Stimulated activated CD8-positive, alpha-beta memory T cell treated with anti-CD3 and anti-CD28 coated beads, Interleukin-7, amount 100 ng/mL, for 48 hours (primary cell): ENCODE data around the gene DGCR6L.
"Not testable (repeated sequence)": the region's sequence is repeated elsewhere in the genome, so short reads cannot be mapped to it uniquely, and the experiment has no call there.

Experiments used
- DNase-seq, 2 donors: peaks; one replicate each; pipeline ENCODE4 v3.0.0-alpha.2; 2020; ENCODE audit warnings: low read depth in 1 of 2; ENCODE audit errors: extremely low read depth in 1 of 2

Gene DGCR6L

GRCh38 chr22:20319745-20320658 is at the start of gene DGCR6L:
TSS of gene DGCR6L (minus strand) at chr22:20320060. CDS start at chr22:20319988, 72 bp downstream.
- peak; percentile 92 to 93 for DNase-seq

- not testable (repeated sequence) for DNase-seq
Measured at GRCh38 chr22:20368875-20369274, 49.0 kb upstream of the DGCR6L start.

- DNase-seq = not testable (repeated sequence)
Measured at GRCh38 chr22:20366841-20367240, 47.0 kb upstream of the DGCR6L start.

- not testable (repeated sequence) for DNase-seq
Measured at GRCh38 chr22:20364335-20365260, 44.7 kb upstream of the DGCR6L start.

GRCh38 chr22:20362403-20362802 is 42.5 kb upstream of the DGCR6L start:
- DNase-seq = not testable (repeated sequence)

- not testable (repeated sequence) for DNase-seq
Measured at GRCh38 chr22:20361752-20362229, 41.9 kb upstream of the DGCR6L start.

GRCh38 chr22:20360866-20361751 is 41.2 kb upstream of the DGCR6L start:
- DNase-seq = not testable (repeated sequence)

- DNase-seq = not testable (repeated sequence)
Measured at GRCh38 chr22:20360261-20360660, 40.4 kb upstream of the DGCR6L start.

- not testable (repeated sequence) for DNase-seq
Measured at GRCh38 chr22:20358503-20359239, 38.8 kb upstream of the DGCR6L start.

- DNase-seq = not testable (repeated sequence)
Measured at GRCh38 chr22:20357967-20358366, 38.1 kb upstream of the DGCR6L start.

- DNase-seq = not testable (repeated sequence)
Measured at GRCh38 chr22:20356906-20357305, 37.0 kb upstream of the DGCR6L start.

- DNase-seq = not testable (repeated sequence)
Measured at GRCh38 chr22:20355939-20356636, 36.2 kb upstream of the DGCR6L start.

GRCh38 chr22:20354238-20354975 is 34.5 kb upstream of the DGCR6L start:
- DNase-seq = no peak

- peak in 1 of 2 donors; percentile 33 for DNase-seq
Measured at GRCh38 chr22:20352536-20352935, 32.7 kb upstream of the DGCR6L start.

- not testable (repeated sequence) for DNase-seq
Measured at GRCh38 chr22:20346553-20346952, 26.7 kb upstream of the DGCR6L start.

- not testable (repeated sequence) for DNase-seq
Measured at GRCh38 chr22:20338291-20338690, 18.4 kb upstream of the DGCR6L start.

GRCh38 chr22:20337807-20338206 is 17.9 kb upstream of the DGCR6L start:
- not testable (repeated sequence) for DNase-seq

GRCh38 chr22:20336561-20336960 is 16.7 kb upstream of the DGCR6L start:
- not testable (repeated sequence) for DNase-seq
